OCI-LY7 (cell line): ENCODE results near the gene OR7G2.

Experiments used
- CTCF ChIP-seq: fragments of 200-600 bp; sonication (generic); conservative IDR thresholded peaks from 2 replicates; pipeline ENCODE4 v1.5.1; 2014; ENCODE audit warnings: mild to moderate bottlenecking, antibody characterized with exemption, low read length, moderate library complexity, mixed read lengths
- EZH2phosphoT487 ChIP-seq: fragments of 200-600 bp; sonication (generic); IDR thresholded peaks from 2 replicates; pipeline ENCODE4 v1.6.1; 2018; ENCODE audit warnings: low read depth, borderline replicate concordance, mild to moderate bottlenecking, mixed run types, antibody characterized with exemption, low read length, moderate library complexity, mixed read lengths

DNA sequence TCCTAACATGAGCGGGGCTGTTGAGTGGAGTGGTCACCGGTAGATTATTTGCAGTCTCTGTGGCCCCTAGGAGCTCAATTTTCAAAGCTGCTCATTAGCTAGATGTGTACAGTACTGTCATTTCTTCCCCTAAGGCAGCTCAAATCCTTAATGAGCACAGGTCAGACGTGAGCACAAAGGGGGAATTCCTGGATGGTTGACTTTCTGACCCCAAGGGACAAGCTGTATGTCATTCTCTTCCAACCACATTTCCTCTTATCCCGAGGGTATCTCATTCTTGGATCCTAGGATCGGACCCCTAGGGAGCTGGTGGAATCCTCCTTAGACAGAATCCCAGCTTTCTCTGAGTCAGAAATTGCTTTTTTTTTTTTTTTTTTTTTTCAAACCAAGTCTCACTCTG is 25.1 kb upstream of the OR7G2 start:
- TF ChIP-seq CTCF (no peak), EZH2phosphoT487 (no peak)
